Neural progenitor cell (in vitro differentiated cells): ENCODE results near the gene VAV1. TPM values are rescaled to one million over a fixed set of nuclear protein-coding genes. Genes with fewer than 3 reads are reported as not detected.
A peak's percentile ranks its signal among the peaks of the same experiment; 100 is the strongest.
"Not testable (repeated sequence)": the region's sequence is repeated elsewhere in the genome, so short reads cannot be mapped to it uniquely, and the experiment has no call there.

Experiments
- DNase-seq: peaks from one replicate; pipeline ENCODE4 v3.0.0-alpha.2; 2016; ENCODE audit warnings: low spot score
- H2AFZ ChIP-seq: fragments of 200-600 bp; sonication (generic); replicated peaks from 2 replicates; pipeline ENCODE4 v1.6.1; 2016; ENCODE audit warnings: antibody characterized with exemption
- H3F3A ChIP-seq: fragments of 200-600 bp; sonication (generic); 2 replicates; pipeline ENCODE4 v1.6.1; 2016; ENCODE audit warnings: antibody characterized with exemption, low read depth
- H3K27ac ChIP-seq: fragments of 200-600 bp; sonication (generic); 2 replicates; pipeline ENCODE4 v1.5.1; 2016; ENCODE audit warnings: mild to moderate bottlenecking
- H3K27me3 ChIP-seq: fragments of 200-600 bp; sonication (generic); 2 replicates; pipeline ENCODE4 v1.6.1; 2016; ENCODE audit warnings: mild to moderate bottlenecking, moderate library complexity
- H3K36me3 ChIP-seq: fragments of 200-600 bp; sonication (generic); 2 replicates; pipeline ENCODE4 v1.5.1; 2016
- H3K4me1 ChIP-seq: fragments of 200-600 bp; sonication (generic); 2 replicates; pipeline ENCODE4 v1.6.1; 2016; ENCODE audit warnings: mixed run types
- H3K4me2 ChIP-seq: fragments of 200-600 bp; sonication (generic); 2 replicates; pipeline ENCODE4 v1.6.1; 2016
- H3K4me3 ChIP-seq: fragments of 200-600 bp; sonication (generic); 2 replicates; pipeline ENCODE4 v1.5.1; 2016
- H3K79me2 ChIP-seq: fragments of 200-600 bp; sonication (generic); 2 replicates; pipeline ENCODE4 v1.6.1; 2016; ENCODE audit warnings: low read depth
- H3K9ac ChIP-seq: fragments of 200-600 bp; sonication (generic); 2 replicates; pipeline ENCODE4 v1.6.1; 2016
- H3K9me3 ChIP-seq: fragments of 200-600 bp; sonication (generic); 2 replicates; pipeline ENCODE4 v1.5.1; 2016; ENCODE audit warnings: low read depth
- H4K20me1 ChIP-seq: fragments of 200-600 bp; sonication (generic); 2 replicates; pipeline ENCODE4 v1.6.1; 2016; ENCODE audit warnings: low read depth
- H3K27ac Mint-ChIP-seq: 3 replicates; pipeline ENCODE4 v1.8.0; 2021; ENCODE audit warnings: mixed read lengths
- H3K27me3 Mint-ChIP-seq: 2 replicates; pipeline ENCODE4 v1.8.0; 2022; ENCODE audit warnings: low read depth, mild to moderate bottlenecking, inconsistent platforms, moderate library complexity, mixed read lengths; ENCODE audit not compliant: insufficient read depth
- H3K36me3 Mint-ChIP-seq: 3 replicates; pipeline ENCODE4 v1.8.0; 2021; ENCODE audit warnings: mixed read lengths
- H3K4me1 Mint-ChIP-seq: 3 replicates; pipeline ENCODE4 v1.8.0; 2021; ENCODE audit warnings: mixed read lengths
- H3K4me3 Mint-ChIP-seq: 3 replicates; pipeline ENCODE4 v1.8.0; 2021; ENCODE audit warnings: mild to moderate bottlenecking, moderate library complexity, mixed read lengths
- H3K9me3 Mint-ChIP-seq: 3 replicates; pipeline ENCODE4 v1.8.0; 2020; ENCODE audit warnings: mixed read lengths
- EZH2 ChIP-seq: fragments of 200-600 bp; sonication (generic); IDR thresholded peaks from 2 replicates; pipeline ENCODE4 v1.6.1; 2017; ENCODE audit warnings: antibody characterized with exemption, mild to moderate bottlenecking, moderate library complexity
- EZH2phosphoT487 ChIP-seq: fragments of 200-600 bp; sonication (generic); IDR thresholded peaks from 2 replicates; pipeline ENCODE4 v1.6.1; 2017; ENCODE audit warnings: antibody characterized with exemption
- total RNA-seq: library from RNA; depleted of rRNA; stranded (reverse); fragments of >200 nt; gene quantifications from 2 replicates; pipeline ENCODE4 v1.2.3, GENCODE V29; 2015; ENCODE audit warnings: low replicate concordance
- TF ChIP-seq, protein P1 (sequence below): fragments of 200-600 bp; sonication (generic); IDR thresholded peaks from 2 replicates; pipeline ENCODE4 v1.5.1; 2017; ENCODE audit warnings: antibody characterized with exemption, mild to moderate bottlenecking

VAV1 gene
- total RNA-seq, 1 donor from 2014 or later, result not detected

DNA sequence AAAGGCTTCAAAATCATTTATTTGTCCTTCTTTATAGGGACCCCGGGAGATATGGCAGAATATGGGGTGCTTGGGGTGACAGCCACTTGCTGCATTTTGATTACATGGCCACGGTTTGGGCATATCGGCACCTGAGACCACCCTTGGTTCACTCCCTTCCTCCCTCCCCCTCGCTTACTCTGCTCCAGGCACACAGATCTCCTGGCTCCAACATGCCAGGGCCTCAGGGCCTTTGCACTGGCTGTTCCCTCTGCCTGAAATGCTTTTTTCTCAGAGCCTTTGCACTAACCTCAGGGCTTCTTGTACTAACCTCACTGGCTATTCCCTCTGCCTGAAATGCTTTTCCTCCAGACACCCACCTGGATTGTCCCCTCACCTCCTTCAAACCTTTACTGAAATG, 23.8 kb downstream of the VAV1 start:
- Mint-ChIP-seq H3K4me3 (no peak overlapping the region), H3K4me1 (no peaks in the 10 kb centered on the region), H3K27ac (no peak overlapping the region), H3K9me3 (peaks cover 21% of the 10 kb centered on the region), H3K36me3 (no peaks in the 10 kb centered on the region), H3K27me3 (peaks cover 11% of the 10 kb centered on the region)
- Histone ChIP-seq H3K4me2 (no peak overlapping the region), H3K9ac (no peak overlapping the region), H3K79me2 (no peaks in the 10 kb centered on the region), H3K9me3 (no peaks in the 10 kb centered on the region), H3F3A (no peaks in the 10 kb centered on the region), H3K27me3 (no peaks in the 10 kb centered on the region), H3K4me3 (no peak overlapping the region), H2AFZ (no peak overlapping the region), H4K20me1 (no peaks in the 10 kb centered on the region), H3K4me1 (no peaks in the 10 kb centered on the region), H3K27ac (no peak overlapping the region), H3K36me3 (no peaks in the 10 kb centered on the region)
- DNase-seq, result no peak
- TF ChIP-seq EZH2, result no peak
- TF ChIP-seq, protein P1, sequence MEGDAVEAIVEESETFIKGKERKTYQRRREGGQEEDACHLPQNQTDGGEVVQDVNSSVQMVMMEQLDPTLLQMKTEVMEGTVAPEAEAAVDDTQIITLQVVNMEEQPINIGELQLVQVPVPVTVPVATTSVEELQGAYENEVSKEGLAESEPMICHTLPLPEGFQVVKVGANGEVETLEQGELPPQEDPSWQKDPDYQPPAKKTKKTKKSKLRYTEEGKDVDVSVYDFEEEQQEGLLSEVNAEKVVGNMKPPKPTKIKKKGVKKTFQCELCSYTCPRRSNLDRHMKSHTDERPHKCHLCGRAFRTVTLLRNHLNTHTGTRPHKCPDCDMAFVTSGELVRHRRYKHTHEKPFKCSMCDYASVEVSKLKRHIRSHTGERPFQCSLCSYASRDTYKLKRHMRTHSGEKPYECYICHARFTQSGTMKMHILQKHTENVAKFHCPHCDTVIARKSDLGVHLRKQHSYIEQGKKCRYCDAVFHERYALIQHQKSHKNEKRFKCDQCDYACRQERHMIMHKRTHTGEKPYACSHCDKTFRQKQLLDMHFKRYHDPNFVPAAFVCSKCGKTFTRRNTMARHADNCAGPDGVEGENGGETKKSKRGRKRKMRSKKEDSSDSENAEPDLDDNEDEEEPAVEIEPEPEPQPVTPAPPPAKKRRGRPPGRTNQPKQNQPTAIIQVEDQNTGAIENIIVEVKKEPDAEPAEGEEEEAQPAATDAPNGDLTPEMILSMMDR, result no peak
- TF ChIP-seq EZH2phosphoT487, result no peak

DNA sequence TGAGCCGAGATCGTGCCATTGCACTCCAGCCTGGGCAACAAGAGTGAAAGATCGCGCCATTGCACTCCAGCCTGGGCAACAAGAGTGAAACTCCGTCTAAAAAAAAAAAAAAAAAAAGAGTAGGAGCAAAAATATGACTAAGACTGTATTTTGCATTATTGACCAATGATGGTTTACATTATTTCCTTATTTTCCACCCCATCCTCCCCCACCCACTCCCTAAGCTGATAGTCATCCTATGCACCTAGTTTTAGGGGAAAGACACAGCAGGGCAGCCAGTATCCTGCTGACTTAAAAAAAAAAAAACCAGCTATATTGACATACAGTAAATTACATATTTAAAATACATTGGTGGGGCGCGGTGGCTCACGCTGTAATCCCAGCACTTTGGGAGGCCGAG, 25.1 kb downstream of the VAV1 start:
- Histone ChIP-seq H2AFZ (no peak overlapping the region), H3K79me2 (no peaks in the 10 kb centered on the region), H3K4me1 (no peaks in the 10 kb centered on the region), H3K27me3 (no peaks in the 10 kb centered on the region), H3F3A (no peaks in the 10 kb centered on the region), H4K20me1 (no peaks in the 10 kb centered on the region), H3K36me3 (no peaks in the 10 kb centered on the region), H3K27ac (no peak overlapping the region), H3K4me3 (no peak overlapping the region), H3K9ac (no peak overlapping the region), H3K4me2 (no peak overlapping the region), H3K9me3 (no peaks in the 10 kb centered on the region)
- peaks cover 10% of the 10 kb centered on the region for H3K9me3 Mint-ChIP-seq
- H3K4me3 Mint-ChIP-seq, result no peak overlapping the region
- H3K27me3 Mint-ChIP-seq, result peaks cover 6% of the 10 kb centered on the region
- no peak for DNase-seq
- TF ChIP-seq EZH2phosphoT487 (no peak), EZH2 (no peak)
- TF ChIP-seq, protein P1, result no peak
- peaks cover 3% of the 10 kb centered on the region for H3K4me1 Mint-ChIP-seq
- H3K36me3 Mint-ChIP-seq, result no peaks in the 10 kb centered on the region
- H3K27ac Mint-ChIP-seq, result no peak overlapping the region

DNA sequence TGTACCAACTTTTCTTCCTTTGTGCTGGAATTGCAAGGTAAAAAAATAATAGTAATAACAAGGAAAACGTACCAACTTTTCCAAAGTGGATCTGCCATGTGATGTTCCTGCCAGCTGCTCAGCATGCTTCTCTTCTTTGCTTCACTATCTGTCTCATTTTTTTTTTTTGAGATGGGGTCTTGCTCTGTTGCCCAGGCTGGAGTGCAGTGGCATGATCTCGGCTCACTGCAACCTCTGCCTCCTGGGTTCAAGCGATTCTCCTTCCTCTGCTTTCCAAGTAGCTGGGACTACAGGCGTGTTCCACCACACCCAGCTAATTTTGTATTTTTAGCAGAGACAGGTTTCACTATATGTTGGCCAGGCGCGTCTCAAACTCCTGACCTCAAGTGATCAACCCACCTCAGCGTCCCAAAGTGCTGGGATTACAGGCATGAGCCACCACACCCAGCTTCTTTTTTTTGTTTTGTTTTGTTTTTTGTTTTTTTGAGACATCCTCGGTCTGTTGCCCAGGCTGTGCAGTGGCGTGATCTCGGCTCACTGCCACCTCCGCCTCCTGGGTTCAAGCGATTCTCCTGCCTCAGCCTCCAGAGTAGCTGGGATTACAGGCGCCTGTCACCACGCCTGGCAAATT, 27.8 kb downstream of the VAV1 start:
- H3K4me1 Mint-ChIP-seq, H3K9me3 Mint-ChIP-seq, H3K9ac ChIP-seq, H3K4me2 ChIP-seq, H4K20me1 ChIP-seq, H3K27me3 ChIP-seq, H3F3A ChIP-seq, H3K36me3 Mint-ChIP-seq, H3K27ac Mint-ChIP-seq, H3K27ac ChIP-seq, H3K27me3 Mint-ChIP-seq, H3K4me3 ChIP-seq, H3K79me2 ChIP-seq, H3K36me3 ChIP-seq, H3K9me3 ChIP-seq, H3K4me3 Mint-ChIP-seq, DNase-seq, H3K4me1 ChIP-seq, H2AFZ ChIP-seq: not testable (repeated sequence)

DNA sequence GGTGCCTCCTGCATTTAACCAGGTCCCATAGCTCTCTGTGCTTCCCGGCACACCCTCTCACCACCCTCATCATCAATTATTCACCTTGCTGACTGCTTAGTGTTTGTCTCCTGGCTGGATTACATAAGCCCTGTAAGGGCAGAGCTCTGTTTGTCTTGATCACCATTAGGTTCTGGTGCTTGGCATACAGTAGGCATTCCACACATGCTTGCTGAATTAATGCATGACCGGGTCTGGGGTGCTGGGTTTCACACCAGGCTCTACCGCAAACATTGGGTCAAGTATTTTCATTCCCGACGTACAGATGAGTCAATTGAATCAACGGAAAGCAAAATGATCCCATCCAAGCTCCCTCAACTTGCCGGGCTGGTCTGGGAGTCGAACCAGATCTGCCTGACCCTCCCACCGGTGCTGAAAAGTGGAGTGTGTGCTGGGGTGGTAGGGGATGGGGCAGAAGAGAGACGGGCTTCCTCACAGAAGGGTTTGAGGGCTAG, 28.5 kb downstream of the VAV1 start:
- no peak for TF ChIP-seq EZH2phosphoT487
- no peak overlapping the region for H3K4me2 ChIP-seq
- no peaks in the 10 kb centered on the region for H3K27me3 ChIP-seq
- Mint-ChIP-seq H3K4me1 (peaks cover 3% of the 10 kb centered on the region), H3K36me3 (no peaks in the 10 kb centered on the region), H3K27ac (no peak overlapping the region), H3K4me3 (no peak overlapping the region), H3K27me3 (peaks cover 3% of the 10 kb centered on the region), H3K9me3 (peaks cover under 1% of the 10 kb centered on the region)
- DNase-seq, result no peak
- no peaks in the 10 kb centered on the region for H3K36me3 ChIP-seq
- no peaks in the 10 kb centered on the region for H3K79me2 ChIP-seq
- peak overlapping the region; percentile 77 for H2AFZ ChIP-seq
- H3K9ac ChIP-seq, result no peak overlapping the region
- no peak overlapping the region for H3K4me3 ChIP-seq
- no peaks in the 10 kb centered on the region for H4K20me1 ChIP-seq
- H3F3A ChIP-seq, result no peaks in the 10 kb centered on the region
- H3K4me1 ChIP-seq, result no peaks in the 10 kb centered on the region
- no peak overlapping the region for H3K27ac ChIP-seq
- H3K9me3 ChIP-seq, result no peaks in the 10 kb centered on the region
